HG03469 (cell line): ENCODE measurements around the gene ZNF235.
"Not testable (repeated sequence)": the region's sequence is repeated elsewhere in the genome, so short reads cannot be mapped to it uniquely, and the experiment has no call there.

Experiments
- ATAC-seq: cut with Tn5 transposase; IDR thresholded peaks from one replicate; pipeline ENCODE4 v1.9.1; 2021; ENCODE audit warnings: mild to moderate bottlenecking, moderate library complexity, moderate number of reproducible peaks; ENCODE audit not compliant: unreplicated experiment

ZNF235 gene

DNA sequence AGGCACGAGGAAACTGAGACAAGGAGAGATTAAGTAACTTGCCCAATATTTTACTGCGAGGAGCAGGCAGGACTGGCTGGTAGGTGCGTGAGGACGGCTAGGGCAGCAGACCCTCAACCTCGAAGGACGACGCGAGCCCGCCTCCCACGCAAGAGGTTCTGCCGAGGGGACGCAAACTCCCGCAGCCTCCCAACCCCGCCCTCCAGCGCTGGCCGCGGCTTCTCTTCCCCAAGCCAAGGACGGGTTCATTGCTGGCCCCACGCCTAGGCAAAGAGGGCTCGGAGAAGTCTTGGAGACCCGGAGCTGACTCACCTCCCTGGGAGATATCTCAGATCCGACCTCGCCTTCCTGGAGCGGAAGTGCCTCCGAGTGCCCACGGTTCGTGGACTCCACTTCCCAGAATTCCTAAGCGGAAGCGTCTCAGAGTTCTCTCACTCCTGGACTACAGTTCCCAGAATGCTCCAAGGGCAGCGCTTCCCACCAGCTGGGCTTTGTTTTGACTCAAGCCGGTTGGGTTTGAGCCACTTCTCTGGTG, at the start of gene ZNF235:
Gene ZNF235 (minus strand): TSS at position 367 of the 535 bp plus-strand sequence. CDS start 1,621 bp downstream, outside the sequence.
- peak; percentile 77 for ATAC-seq

DNA sequence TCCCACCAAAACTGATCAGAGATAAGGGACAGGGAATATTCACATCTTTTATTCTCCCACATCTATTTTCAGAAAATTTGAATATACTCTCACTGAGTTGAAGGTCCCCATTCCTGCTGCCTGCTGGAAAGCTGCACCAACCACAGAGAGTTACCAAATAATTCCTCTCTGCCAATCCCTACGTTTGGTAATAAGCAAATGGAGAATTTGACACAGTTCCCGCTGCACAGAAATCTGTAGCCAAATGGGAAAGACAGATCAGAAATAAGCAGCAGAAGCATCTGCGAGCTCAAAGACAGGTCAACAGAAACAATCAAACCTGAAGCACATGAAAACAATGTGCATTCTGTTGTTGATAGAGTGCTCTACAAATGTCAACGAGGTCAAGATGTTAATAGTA, 41.7 kb upstream of the ZNF235 start:
- no peak for ATAC-seq

DNA sequence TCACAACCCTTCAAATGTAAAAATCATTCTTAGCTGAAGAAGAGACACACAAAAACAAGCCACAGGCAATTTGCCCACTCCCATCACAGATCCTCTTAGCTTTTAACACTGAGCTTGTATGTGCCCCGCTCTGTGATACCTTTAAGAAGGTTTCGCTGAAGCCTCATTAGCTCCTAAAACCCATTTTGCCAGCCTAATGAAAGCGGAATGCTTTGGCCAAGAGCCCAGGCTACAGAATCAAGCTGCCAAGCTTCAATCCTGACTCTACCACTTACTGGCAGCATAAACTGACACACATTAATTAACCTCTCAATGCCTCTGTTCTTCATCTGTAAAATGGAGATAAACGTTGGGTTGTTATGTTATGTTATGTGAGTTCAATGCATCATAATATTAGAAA, 41.1 kb upstream of the ZNF235 start:
- no peak for ATAC-seq

DNA sequence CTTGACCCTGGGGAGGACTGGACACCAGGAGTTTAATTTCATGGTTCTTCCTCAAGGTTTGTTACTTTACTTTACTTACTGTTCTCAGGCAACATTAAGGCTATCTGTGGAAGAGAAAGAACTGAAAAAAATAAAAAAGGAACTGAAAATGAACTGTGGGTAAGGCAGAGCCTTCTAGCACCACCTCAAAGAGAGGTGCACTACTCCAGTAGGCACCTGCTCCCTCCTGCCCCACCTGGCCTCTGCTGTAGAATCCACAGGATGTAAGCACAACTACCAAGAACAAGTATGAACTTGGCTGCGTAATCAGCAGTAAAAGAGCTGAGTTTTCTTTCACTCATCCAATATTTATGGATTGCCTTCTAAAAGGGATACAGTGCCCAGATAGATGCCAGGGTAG, 39.4 kb upstream of the ZNF235 start:
- no peak for ATAC-seq

DNA sequence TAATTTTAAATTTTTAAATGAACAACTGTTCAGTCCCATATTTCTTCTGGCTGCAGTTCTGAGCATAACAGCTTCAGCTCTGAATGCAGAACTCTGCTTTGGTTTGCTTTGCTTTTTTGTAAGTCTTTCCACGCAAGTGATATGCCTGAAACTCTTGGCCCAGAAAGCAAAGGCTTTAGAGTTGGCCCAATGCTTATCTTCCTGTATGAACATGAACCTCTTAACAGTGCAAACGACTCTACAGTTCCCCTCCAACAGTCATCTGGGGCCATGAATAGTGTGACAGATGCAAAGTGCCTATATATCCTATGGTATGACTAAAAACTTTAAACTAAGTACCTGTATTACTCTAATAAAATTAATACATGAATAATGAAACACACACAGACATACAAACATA, 37.0 kb upstream of the ZNF235 start:
- no peak for ATAC-seq

DNA sequence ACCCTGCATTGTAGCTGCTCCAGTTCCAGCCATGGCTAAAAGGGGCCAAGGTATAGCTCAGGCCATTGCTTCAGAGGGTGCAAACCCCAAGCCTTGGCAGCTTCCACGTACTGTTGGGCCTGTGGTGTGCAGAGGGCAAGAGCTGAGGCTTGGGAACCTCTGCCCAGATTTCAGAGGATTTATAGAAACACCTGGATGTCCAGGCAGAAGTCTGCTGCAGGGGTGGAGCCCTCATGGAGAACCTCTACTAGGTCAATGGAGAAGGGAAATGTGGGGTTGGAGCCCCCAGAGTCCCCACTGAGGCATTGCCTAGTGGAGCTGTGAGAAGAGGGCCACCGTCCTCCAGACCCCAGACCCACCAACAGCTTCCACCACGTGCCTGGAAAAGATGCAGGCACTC, 29.8 kb upstream of the ZNF235 start:
- ATAC-seq = not testable (repeated sequence)

DNA sequence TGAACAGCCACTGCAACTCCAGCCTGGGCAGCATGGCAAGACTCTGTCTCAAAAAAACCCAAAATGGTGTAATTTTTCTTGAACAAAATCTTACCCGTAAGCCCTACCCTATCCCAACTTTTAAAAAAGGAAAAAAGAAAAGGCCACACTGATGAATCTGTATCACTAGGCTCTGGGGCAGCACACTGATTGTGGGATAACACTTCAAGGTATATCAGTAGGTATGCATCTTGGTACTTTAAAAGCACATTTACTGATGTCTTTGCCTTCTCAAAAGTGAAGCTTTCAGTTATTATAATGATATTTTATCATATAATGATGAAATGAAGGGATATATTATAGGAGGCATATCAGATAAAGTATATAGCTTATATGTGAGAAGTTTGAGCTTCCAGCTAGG, 27.3 kb upstream of the ZNF235 start:
- ATAC-seq = no peak

DNA sequence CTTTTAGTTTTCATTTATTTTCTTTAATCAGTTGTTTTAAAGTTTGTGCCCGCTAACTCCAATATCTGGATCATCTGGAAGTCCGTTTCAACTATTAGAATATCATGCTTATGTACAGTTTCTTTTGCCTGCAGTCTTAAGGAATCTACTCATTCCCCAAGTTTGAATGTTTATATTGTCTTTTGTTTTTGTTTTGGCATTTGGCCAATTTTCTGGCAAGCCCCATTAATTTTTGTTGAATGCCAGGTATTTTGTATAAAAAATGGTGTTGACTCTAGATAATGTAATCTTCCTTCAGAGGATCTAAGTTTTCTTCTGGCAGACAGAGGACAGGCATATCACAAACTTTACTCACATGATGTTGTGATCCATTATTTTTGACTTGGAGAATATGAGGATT, 11.1 kb upstream of the ZNF235 start:
- no peak for ATAC-seq

DNA sequence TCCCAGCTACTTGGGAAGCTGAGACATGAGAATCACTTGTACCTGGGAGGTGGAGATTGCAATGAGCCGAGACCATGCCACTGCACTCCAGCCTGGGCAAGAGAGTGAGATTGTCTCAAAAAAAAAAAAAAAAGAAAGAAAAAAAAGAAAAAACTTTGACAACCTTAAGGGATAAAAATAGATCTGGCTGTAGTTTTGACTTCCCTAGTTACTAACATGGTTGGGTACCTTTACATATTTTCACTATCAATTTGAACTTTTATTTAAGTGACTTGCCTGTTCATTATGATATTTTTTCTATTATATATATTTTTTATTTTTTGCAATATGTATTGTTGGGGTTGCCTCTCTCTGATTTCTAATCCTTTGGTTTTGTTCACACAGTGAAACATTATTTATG, 8.4 kb upstream of the ZNF235 start:
- no peak for ATAC-seq

DNA sequence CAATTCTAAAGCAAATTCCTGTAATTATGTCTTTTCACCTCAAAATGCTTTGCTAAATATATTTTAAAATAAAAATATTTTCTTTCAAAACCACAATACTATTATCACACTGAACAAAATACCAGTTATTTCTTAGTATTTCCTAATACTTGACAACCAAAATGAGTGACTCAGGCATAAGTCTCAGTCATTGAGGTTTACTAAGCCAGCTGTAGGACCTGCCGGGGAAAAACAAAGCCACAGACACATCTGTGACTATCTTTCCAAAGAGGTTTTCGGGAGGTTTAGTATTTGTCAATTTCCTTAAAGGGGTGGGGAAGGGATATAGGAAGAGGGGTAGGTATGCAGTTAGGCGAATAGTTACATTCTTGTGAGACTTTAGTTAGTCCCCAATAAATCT, 3.2 kb upstream of the ZNF235 start:
- ATAC-seq = no peak

DNA sequence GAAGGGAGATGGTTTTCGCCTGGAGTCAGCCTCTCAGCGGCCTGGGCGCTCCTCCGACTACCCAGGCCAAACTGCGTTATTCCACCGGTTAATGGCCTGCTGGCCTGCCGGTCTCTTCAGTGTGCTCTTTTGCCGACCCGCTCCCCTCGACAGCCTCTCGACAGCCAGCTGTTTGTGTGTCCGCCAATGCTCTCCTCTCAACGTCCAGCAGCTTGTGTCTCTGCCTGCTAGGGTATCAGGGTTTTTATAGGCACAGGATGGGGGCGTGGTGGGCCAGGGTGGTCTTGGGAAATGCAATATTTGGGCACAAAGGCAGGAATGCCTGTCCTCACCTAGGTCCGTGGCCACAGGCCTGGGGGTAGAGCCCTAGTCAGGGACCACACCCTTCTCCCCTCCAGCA, 1.5 kb upstream of the ZNF235 start:
- no peak for ATAC-seq

DNA sequence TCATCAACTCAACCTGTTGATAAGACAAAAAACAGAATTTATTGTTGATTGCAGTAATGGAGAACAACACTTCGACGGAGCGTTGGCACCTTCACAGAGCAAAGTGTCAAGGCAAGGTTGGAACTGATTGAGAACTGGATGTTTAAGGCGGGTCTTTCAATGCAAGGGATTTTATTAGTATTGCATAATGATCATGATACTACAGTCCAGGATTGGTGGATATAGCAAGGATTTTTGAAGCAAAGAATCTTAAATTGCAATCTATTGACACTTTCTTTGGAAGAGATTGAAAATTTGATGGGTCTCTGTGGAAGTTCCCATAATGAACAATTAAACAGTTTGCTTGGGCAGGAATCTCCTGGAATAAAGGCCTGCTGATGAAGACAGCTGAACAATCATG, 632 bp upstream of the ZNF235 start:
- ATAC-seq = no peak

DNA sequence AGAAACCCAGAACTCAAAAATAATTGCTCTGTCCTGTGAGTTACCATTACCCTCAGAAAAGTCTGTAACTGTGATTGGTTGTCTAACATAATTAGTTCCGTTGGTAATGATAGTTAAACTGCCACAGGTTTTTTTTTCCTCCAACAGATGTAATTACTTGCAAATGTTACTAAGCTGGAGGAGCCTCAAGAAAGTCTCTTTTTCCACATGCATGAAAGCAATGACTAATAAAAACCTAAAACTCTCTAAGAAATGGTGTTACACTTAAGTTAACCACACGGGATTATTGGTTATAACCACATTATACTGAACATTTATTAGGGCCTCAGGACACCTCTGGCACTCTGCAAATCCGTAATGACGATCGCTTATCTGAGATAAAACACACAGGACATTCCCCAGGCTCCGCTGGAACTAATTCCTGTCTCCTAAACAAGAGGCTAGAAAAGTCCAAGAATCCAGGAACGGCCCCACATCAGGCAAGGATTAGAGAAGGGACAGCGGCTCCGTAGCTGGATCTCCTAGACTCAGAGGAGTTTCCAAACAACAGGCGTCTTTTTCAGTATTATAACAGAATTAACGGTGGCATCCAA, 753 bp downstream of the ZNF235 start:
- no peak for ATAC-seq

DNA sequence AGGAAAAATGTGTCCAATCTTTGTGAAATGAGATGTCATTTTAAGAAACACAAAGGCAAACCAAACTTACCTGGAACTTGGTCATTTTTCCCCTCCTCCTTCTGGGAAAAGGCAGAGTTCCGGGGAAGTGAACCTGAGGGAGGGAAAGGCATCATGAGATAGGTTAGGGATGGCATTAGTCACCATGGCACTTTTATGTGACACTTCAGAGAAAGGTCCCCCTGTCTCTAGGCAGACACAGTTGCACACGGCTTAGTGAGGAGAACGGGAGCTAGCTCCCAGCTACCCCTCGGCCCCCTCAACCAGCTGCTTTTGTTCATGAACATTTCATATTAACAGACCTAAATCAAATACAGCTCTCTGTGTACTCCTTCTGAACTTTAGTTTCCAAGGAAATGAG, 1.5 kb downstream of the ZNF235 start:
- ATAC-seq = no peak

DNA sequence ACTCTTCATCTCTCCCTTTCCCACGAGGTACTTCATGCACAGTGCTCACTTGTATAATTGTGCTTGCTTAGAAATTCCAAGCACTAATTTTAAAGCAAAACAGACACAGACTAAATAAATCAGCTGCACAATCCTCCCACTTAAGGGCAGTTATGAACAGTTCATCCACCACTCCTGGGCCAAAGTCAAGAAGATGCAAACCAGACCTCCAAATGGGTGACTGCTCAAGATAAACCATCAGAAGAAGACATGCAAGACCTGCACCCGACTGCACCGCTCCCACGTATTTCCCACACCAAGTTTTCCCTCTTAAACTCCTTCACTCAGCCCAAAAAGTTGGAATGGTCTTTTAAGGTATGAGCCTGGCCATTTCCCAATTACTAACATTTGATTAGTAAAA, 19.9 kb downstream of the ZNF235 start:
- no peak for ATAC-seq

DNA sequence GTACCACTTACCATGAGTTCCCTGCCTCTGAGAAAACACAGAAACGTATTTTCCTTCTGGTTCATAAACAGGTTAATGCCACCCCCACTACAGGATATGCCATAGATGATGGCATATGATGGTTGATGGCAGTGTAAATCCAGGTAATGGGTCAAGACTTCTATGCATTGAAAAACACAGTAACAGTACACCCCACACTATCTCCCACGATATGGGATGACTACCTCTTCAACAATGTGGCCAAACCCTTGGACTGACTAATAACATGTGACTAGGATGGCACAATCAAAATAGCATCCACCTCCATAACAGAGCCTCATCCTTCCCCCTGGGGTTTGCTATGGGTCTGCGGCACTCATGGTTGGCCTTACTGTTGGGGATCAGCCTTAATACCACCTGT, 22.0 kb downstream of the ZNF235 start:
- ATAC-seq = no peak

DNA sequence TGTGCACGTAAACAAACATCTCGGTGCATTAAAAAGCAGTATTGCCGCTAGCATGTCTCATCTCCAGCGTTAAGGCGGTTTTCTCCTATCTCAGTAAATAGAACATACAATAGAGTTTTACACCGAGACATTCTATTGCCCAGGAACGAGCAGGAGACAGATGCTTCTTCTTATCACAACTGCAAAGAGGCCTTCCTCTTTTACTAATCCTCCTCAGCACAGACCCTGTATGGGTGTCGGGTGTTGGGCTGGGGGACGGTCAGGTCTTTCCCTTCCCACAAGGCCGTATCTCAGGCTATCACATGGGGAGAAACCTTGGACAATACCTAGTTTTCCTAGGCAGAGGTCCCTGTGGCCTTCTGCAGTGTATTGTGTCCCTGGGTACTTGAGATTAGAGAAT, 23.9 kb downstream of the ZNF235 start:
- no peak for ATAC-seq

DNA sequence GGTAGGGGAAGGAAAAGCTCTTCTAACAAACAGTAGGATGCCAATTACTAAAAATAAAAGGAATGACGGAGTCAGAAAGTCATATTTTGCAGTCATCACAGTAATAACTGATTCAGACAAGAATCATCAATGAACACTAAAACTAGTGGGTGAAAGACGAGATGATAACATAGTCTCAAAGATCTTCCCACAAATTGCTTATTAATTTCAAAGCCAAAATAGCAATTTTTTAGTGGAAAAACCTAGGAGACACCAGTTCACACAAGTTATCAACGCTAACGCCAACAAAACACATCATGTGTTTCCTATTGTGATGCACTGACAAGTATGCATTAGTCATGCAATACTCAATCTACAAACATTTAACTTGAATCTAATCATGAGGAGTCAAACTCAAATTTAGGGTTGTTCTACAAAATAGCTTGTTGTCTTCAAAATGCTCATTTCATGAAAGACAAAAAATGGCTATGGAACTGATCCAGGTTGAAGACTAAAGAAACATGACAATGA, 26.6 kb downstream of the ZNF235 start:
- no peak for ATAC-seq

DNA sequence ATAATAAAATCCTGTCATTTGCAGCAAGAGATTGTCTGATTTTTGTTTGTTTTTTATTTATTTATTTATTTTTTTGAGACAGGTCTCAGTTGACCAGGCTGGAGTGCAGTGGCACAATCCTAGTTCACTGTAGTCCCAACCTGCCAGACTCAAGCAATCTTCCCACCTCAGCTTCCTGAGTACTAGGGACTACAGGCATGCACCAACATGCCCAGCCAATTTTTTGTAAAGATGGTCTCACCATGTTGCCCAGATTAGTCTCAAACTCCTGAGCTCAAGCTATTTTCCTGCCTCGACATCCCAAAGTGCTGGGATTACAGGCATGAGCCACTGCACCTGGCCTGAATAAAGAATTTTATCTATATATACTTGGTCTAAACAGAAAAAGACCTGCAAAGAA, 27.5 kb downstream of the ZNF235 start:
- no peak for ATAC-seq

DNA sequence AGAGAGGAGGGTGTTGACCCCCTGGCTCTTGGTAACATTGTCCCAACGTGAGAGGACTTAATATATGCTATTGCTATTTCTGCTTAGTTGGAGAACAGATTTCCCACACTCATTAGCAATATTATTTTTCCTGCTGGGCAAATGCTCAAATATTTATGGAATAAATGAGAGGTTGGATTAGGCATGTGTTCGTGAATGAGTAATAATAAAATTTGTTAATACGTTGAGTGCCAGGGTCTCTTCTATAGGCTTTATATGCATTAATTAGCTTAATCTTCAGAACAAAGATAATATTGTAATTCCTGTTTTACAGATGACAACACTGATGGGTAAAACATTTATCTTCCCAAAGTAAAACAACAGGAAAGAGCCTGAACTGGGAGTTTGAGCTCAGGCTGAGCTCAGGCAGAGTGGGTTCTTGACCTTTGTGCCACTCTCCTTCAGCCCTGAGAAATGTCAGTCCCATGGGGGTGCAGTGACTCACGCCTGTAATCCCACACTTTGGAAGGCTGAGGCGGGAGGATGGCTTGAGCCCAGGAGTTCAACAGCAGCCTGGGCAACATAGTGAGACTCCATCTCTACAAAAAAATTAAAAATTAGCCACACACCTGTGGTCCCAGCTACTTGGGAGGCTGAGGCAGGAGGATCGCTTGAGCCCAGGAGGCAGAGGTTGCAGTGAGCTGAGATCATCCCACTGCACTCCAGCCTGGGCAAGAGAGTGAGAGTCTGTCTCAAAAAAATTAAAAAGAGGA, 44.0 kb downstream of the ZNF235 start:
- no peak for ATAC-seq

DNA sequence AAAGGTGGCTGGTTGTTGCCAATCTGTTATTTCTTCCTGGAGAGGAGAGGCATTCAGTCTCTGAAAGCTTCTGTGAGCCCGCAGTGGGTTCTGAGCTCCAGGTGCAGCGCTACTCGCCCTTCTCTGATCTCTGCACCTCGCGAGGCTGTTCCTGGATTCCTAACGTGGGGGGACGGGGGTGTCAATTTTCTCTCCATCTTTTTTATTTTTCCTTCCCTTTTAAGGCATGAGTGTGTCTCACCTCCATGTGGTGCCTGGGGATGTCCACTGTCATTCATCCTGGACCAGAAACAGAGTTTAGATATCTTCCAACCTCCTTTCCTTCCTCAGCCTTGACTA, 44.5 kb downstream of the ZNF235 start:
- ATAC-seq = no peak

DNA sequence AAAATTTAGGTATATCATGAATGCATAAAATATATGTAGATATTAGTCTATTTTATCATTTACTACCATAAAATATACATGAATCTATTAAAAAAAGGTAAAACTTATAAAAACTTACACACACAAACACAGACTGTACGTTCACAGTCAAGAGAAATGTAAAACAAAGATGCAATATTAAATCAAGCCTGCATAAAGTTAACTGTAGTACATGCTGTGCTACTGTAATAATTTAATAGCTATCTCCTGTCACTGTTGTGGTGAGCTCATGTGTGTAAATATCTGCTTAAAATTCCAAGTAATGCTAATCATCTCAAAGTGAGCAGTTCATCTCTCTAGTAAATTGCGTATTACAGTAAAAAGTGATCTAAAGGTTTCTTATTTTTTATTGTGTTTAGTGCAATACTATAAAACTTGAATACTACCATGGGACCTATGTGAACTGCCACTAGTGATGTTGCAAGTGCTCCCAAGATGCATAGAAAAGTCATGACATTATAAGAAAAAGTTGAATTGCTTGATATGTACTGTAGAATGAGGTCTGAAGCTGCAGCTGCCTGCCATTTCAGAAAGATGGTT, 45.9 kb downstream of the ZNF235 start:
- ATAC-seq = no peak
